GM12878 (cell line): Measurements from ENCODE around the gene BBC3. TPM values are rescaled to one million over a fixed set of nuclear protein-coding genes. Genes with fewer than 3 reads are reported as not detected.

Experiments
- BRCA1 ChIP-seq: IDR thresholded peaks from 2 replicates; pipeline ENCODE4 v1.6.1; 2011; ENCODE audit warnings: low read depth, low read length, improper control_type of control experiment
- CBX3 ChIP-seq: fragments of 200-600 bp; sonication (generic); IDR thresholded peaks from 2 replicates; pipeline ENCODE4 v1.6.1; 2016; ENCODE audit warnings: low read depth, borderline replicate concordance
- CEBPB ChIP-seq, 2 experiments: fragments of 150-350 bp in 1 of 2; IDR thresholded peaks; 2 replicates each; pipeline ENCODE4 v1.6.1; 2012 to 2014; ENCODE audit warnings: low read depth in 2 of 2, low read length in 2 of 2, borderline replicate concordance in 1 of 2, inconsistent platforms in 1 of 2
- E2F8 ChIP-seq: fragments of 450-650 bp; IDR thresholded peaks from 2 replicates; pipeline ENCODE4 v1.6.1; 2018; ENCODE audit warnings: mild to moderate bottlenecking, low read depth, moderate library complexity; ENCODE audit not compliant: partially characterized antibody
- EED ChIP-seq: sonication (generic); IDR thresholded peaks from 2 replicates; pipeline ENCODE4 v1.6.1; 2016; ENCODE audit warnings: antibody characterized with exemption, low read depth
- EP300 ChIP-seq, 2 experiments: fragments of 150-350 bp in 1 of 2; IDR thresholded peaks; 2 replicates each; pipeline ENCODE4 v1.6.1; 2011 to 2012; ENCODE audit warnings: low read depth in 2 of 2, low read length in 2 of 2, borderline replicate concordance in 1 of 2, improper control_type of control experiment in 1 of 2, inconsistent platforms in 1 of 2; ENCODE audit not compliant: control insufficient read depth in 1 of 2
- FOS ChIP-seq: IDR thresholded peaks from 3 replicates; pipeline ENCODE4 v1.6.1; 2011; ENCODE audit warnings: borderline replicate concordance; ENCODE audit not compliant: insufficient read length; ENCODE audit errors: extremely low read depth
- GABPA ChIP-seq: IDR thresholded peaks from 2 replicates; pipeline ENCODE4 v1.6.1; 2014; ENCODE audit warnings: antibody characterized with exemption, low read depth, mild to moderate bottlenecking, inconsistent platforms
- HDGF ChIP-seq: fragments of 450-650 bp; IDR thresholded peaks from 2 replicates; pipeline ENCODE4 v1.6.1; 2016; ENCODE audit warnings: antibody characterized with exemption
- IKZF2 ChIP-seq, 2 experiments: fragments of 450-650 bp; IDR thresholded peaks; 2 replicates each; pipeline ENCODE4 v1.6.1; 2017; ENCODE audit warnings: mild to moderate bottlenecking in 2 of 2, moderate library complexity in 2 of 2
- KAT2A ChIP-seq: conservative IDR thresholded peaks from 2 replicates; pipeline ENCODE4 v1.6.1; 2011; ENCODE audit warnings: low read depth, low read length; ENCODE audit not compliant: control insufficient read depth
- MLLT1 ChIP-seq: fragments of 450-650 bp; IDR thresholded peaks from 2 replicates; pipeline ENCODE4 v1.6.1; 2016; ENCODE audit warnings: mild to moderate bottlenecking
- MXI1 ChIP-seq: fragments of 150-350 bp; IDR thresholded peaks from 2 replicates; pipeline ENCODE4 v1.6.1; 2011; ENCODE audit warnings: low read depth, mild to moderate bottlenecking, inconsistent platforms, low read length, improper control_type of control experiment
- NBN ChIP-seq: fragments of 450-650 bp; IDR thresholded peaks from 2 replicates; pipeline ENCODE4 v1.6.1; 2016
- PAX5 ChIP-seq: IDR thresholded peaks from 2 replicates; pipeline ENCODE4 v1.6.1; 2011; ENCODE audit warnings: low read depth, low read length, borderline replicate concordance
- PKNOX1 ChIP-seq: fragments of 450-650 bp; IDR thresholded peaks from 2 replicates; pipeline ENCODE4 v1.6.1; 2016; ENCODE audit warnings: mild to moderate bottlenecking
- POLR2A ChIP-seq: IDR thresholded peaks from 2 replicates; pipeline ENCODE4 v1.6.1; 2011; ENCODE audit warnings: low read depth, mild to moderate bottlenecking, low read length
- POLR2AphosphoS2 ChIP-seq: IDR thresholded peaks from 2 replicates; pipeline ENCODE4 v1.6.1; 2011; ENCODE audit warnings: low read depth, mild to moderate bottlenecking, low read length, improper control_type of control experiment, moderate library complexity
- POLR2AphosphoS5 ChIP-seq: IDR thresholded peaks from 2 replicates; pipeline ENCODE4 v1.6.1; 2011; ENCODE audit warnings: mild to moderate bottlenecking, low read length, inconsistent platforms
- SMAD5 ChIP-seq: IDR thresholded peaks from 2 replicates; pipeline ENCODE4 v1.6.1; 2016; ENCODE audit warnings: antibody characterized with exemption, low read depth
- SMC3 ChIP-seq: IDR thresholded peaks from 2 replicates; pipeline ENCODE4 v1.6.1; 2011; ENCODE audit warnings: low read length, improper control_type of control experiment, borderline replicate concordance
- SP1 ChIP-seq: IDR thresholded peaks from one replicate; pipeline ENCODE4 v1.6.1; 2011; ENCODE audit warnings: low read depth, low read length
- SRF ChIP-seq, 2 experiments: IDR thresholded peaks; 2 replicates each; pipeline ENCODE4 v1.6.1; 2011; ENCODE audit warnings: low read depth in 2 of 2, low read length in 2 of 2, mild to moderate bottlenecking in 1 of 2, moderate library complexity in 1 of 2
- STAT1 ChIP-seq: fragments of 450-650 bp; conservative IDR thresholded peaks from 2 replicates; pipeline ENCODE4 v1.6.1; 2014; ENCODE audit warnings: antibody characterized with exemption, mild to moderate bottlenecking
- STAT3 ChIP-seq: IDR thresholded peaks from 2 replicates; pipeline ENCODE4 v1.6.1; 2011; ENCODE audit warnings: low read depth, low read length, improper control_type of control experiment
- ZBED1 ChIP-seq: IDR thresholded peaks from 2 replicates; pipeline ENCODE4 v1.6.1; 2016; ENCODE audit warnings: borderline replicate concordance
- ZNF217 ChIP-seq: fragments of 450-650 bp; IDR thresholded peaks from 2 replicates; pipeline ENCODE4 v1.6.1; 2017; ENCODE audit warnings: antibody characterized with exemption, mild to moderate bottlenecking
- ZNF274 ChIP-seq: IDR thresholded peaks from one replicate; pipeline ENCODE4 v1.8.0; 2011; ENCODE audit not compliant: insufficient read length, insufficient read depth
- polyA plus RNA-seq, 11 experiments: library from polyadenylated mRNA; depleted of rRNA in 4 of 11; unstranded in 6 of 11; stranded (reverse) in 5 of 11; fragments of >200 nt; fragmentation: Nextera tagmentation in 4 of 11; fragmentation: Illumina TruSeq in 1 of 11; extraction: Ambion mirVana in 4 of 11; extraction: Trizol in 1 of 11; gene quantifications; 1 replicate in 1 of 11; 2 replicates in 10 of 11; pipeline versions ENCODE4 v1.2.1 to v1.2.3, GENCODE V29; 2011 to 2016; ENCODE audit warnings: inconsistent platforms in 2 of 11, missing spikeins in 2 of 11, low read depth in 1 of 11
- total RNA-seq, 4 experiments: library from RNA; depleted of rRNA in 3 of 4; stranded (reverse); fragments of >200 nt in 3 of 4; fragmentation: Illumina TruSeq in 1 of 4; extraction: Trizol in 1 of 4; gene quantifications; 2 replicates each; pipeline versions ENCODE4 v1.2.1 to v1.2.3, GENCODE V29; 2013 to 2021

The BBC3 gene
- total and polyA plus RNA-seq, 10 of the 15 experiments (the other 5 are each of a cell fraction or from before 2014, with no cell fraction given), result 0.10 to 17.9 (median 7.5) TPM

GRCh38 chr19:47240996-47241918 lies 10.3 kb upstream of the BBC3 start (continued):
- TF ChIP-seq IKZF2 (IDR thresholded peaks at IDR 0.05) (peak; percentile 18 to 46; a peak in 3 of 4 replicates), HDGF (peak; percentile 92), POLR2AphosphoS2 (no peak), POLR2AphosphoS5 (no peak), GABPA (no peak), ZBED1 (no peak; the same call in 1 of the 2 replicates), SMC3 (no peak), EP300 (IDR thresholded peaks at IDR 0.05; ENCODE audit: borderline replicate concordance in 1 of 2, control insufficient read depth in 1 of 2, low read depth in 2 of 2, low read length in 2 of 2) (no peak), BRCA1 (no peak), KAT2A (no peak), FOS (no peak), E2F8 (no peak), PAX5 (no peak), EED (no peak), STAT3 (no peak), ZNF217 (no peak), CEBPB (IDR thresholded peaks at IDR 0.05; ENCODE audit: borderline replicate concordance in 1 of 2, low read depth in 2 of 2, low read length in 2 of 2) (no peak), STAT1 (no peak), SMAD5 (no peak), NBN (peak; percentile 64), SP1 (no peak), MXI1 (no peak), SRF (IDR thresholded peaks at IDR 0.05; ENCODE audit: low read depth in 2 of 2, low read length in 2 of 2) (0 out of 4 replicates have a peak, but pooled peaks of 1 of the 2 experiments have one; percentile 35), MLLT1 (no peak), CBX3 (no peak), POLR2A (no peak), PKNOX1 (peak; percentile 50), ZNF274 (no peak)
